GM13976 (cell line): ENCODE data around the gene FAF2.

Experiments used
- DNase-seq: peaks from one replicate; pipeline ENCODE4 v3.0.0; 2012; ENCODE audit warnings: low spot score
- in situ Hi-C: fragments of 300-500 bp; cut with MboI; formaldehyde crosslinking; loops from one replicate; pipeline ENCODE4 v1.12.0; 2022; ENCODE audit warnings: low sequenced_read_pairs, mixed read lengths, inconsistent platforms; ENCODE audit not compliant: unreplicated experiment
- TF ChIP-seq, protein P1 (sequence below): IDR thresholded peaks from 2 replicates; pipeline ENCODE4 v1.5.1; 2012; ENCODE audit warnings: borderline replicate concordance, mild to moderate bottlenecking; ENCODE audit not compliant: insufficient read depth; ENCODE audit errors: extremely low read depth, missing control alignments, control extremely low read depth

Gene FAF2

DNA sequence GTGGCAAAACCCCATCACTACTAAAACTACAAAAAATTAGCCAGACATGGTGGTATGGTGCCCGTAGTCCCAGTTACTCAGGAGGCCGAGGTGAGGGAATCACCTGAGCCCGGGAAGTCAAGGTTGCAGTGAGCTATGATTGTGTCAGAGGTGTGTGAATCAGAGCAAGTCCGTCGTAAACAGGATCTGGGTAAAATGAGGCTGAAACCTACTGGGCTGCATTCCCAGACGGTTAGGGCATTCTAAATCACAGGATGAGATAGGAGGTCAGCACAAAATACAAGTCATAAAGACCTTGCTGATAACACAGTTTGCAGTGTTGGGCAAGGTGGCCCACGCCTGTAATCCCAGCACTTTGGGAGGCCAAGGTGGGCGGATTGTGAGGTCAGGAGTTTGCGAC lies 29.9 kb upstream of the FAF2 start:
- in situ Hi-C loops, result loop anchor here (25.0 kb wide), 1 partner anchor 169 kb away; no protein-coding TSS in a partner anchor
- TF ChIP-seq, protein P1, sequence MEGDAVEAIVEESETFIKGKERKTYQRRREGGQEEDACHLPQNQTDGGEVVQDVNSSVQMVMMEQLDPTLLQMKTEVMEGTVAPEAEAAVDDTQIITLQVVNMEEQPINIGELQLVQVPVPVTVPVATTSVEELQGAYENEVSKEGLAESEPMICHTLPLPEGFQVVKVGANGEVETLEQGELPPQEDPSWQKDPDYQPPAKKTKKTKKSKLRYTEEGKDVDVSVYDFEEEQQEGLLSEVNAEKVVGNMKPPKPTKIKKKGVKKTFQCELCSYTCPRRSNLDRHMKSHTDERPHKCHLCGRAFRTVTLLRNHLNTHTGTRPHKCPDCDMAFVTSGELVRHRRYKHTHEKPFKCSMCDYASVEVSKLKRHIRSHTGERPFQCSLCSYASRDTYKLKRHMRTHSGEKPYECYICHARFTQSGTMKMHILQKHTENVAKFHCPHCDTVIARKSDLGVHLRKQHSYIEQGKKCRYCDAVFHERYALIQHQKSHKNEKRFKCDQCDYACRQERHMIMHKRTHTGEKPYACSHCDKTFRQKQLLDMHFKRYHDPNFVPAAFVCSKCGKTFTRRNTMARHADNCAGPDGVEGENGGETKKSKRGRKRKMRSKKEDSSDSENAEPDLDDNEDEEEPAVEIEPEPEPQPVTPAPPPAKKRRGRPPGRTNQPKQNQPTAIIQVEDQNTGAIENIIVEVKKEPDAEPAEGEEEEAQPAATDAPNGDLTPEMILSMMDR, result no peak
- no peak for DNase-seq

DNA sequence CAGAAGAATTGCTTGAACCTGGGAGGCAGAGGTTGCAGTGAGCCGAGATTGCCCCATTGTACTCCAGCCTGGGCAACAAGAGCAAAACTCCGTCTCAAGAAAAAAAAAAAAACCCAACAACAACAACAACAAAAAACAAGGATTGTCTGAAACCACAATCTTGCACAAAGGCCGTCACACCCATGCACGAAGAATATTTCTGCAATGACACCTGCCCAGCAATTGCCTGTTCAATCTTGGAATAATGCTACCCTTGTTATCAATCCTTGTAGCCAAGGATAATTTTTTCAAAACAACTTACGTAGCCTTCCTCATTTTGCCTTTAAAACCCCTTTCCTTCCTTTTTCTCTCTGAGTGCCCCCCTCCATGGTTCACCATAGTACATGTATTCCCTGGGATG lies 28.1 kb upstream of the FAF2 start:
- no peak for DNase-seq
- TF ChIP-seq, protein P1, result no peak
- in situ Hi-C loops, result loop anchor here (25.0 kb wide), 1 partner anchor 167 kb away; no protein-coding TSS in a partner anchor

DNA sequence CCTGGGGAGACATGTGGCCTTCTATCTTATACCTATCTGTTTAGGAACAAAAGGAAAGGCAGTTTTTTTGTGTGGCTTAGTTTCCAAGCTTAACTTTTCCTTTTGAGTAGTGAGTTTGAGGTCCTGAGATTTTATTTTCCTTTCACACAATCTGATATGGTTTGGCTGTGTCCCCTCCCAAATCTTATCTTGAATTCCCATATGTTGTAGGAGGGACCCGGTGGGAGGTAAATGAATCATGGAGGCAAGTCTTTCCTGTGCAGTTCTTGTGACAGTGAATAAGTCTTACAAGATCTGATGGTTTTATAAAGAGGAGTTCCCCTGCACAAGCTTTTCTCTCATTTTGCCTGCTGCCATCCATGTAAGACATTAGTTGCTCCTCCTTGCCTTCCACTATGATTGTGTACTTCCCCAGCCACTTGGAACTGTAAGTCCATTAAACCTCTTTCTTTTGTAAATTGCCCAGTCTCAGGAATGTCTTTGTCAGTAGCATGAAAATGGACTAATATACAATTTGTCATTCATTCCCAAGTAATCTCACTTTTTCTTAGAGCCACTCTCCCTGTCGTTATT lies 27.1 kb upstream of the FAF2 start:
- in situ Hi-C loops, result loop anchor here (25.0 kb wide), 1 partner anchor 166 kb away; no protein-coding TSS in a partner anchor
- TF ChIP-seq, protein P1, result no peak
- no peak for DNase-seq

DNA sequence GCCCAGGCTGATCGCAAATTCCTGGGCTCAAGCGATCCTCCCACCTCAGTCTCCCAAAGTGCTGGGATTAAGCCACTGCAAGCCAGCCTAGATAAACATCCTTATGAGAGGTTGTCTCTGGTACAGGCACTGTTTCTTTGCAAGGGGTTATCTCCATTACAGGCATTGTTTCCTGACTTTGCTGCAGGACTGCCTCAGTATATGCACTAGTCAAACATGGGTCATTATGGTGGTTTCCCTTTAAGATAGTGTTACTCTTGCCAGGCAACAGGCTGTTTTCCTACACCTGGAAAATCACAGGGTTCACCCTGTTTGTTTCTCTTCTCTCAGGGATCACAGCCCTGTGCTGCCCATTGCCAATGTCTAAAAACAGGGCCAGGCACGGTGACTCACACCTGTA lies 24.0 kb upstream of the FAF2 start:
- in situ Hi-C loops, result loop anchor here (25.0 kb wide), 1 partner anchor 163 kb away; no protein-coding TSS in a partner anchor
- TF ChIP-seq, protein P1, result no peak
- DNase-seq, result no peak

DNA sequence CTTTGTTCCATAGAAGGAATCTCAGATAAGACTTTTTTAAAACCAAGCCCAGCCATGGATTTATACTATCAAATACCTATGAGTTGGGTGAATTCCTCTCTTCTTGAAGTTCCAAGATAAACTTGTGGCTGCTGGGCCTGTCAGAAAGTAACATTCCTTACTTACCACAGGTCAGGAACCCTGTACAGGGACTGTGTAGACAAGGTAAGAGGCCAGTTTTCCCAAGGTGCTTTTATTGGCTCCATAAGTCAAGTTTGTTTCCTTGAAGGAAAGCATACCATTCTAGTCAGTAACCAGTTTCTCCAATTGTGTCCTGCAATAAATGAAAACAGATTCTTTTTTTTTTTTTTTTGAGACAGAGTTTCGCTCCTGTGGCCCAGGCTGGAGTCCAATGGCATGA lies 23.0 kb upstream of the FAF2 start:
- no peak for DNase-seq
- TF ChIP-seq, protein P1, result no peak
- in situ Hi-C loops, result no loop called here

DNA sequence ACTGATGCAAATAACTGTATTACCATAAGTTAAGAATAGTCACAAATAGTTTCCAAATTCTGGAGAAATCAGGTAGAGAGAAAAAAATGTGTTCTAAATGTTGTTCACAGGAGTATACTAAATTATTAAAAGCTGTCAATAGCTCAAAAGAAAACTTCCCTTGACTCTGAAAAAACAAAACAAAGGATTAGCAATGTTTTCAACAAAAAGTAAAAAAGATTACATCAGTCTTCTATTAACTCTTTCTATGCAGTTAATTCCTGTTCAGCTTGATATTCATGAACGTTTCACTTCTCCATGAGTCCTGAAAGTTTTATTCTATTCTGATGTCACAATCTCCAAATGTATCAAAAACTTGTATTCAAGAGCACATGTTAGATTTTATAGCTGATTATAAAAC lies 22.4 kb upstream of the FAF2 start:
- no peak for DNase-seq
- TF ChIP-seq, protein P1, result no peak
- in situ Hi-C loops, result no loop called here
